SJCRH30 (cell line): ENCODE results near the gene IDH1. TPM values are rescaled to one million over a fixed set of nuclear protein-coding genes. Genes with fewer than 3 reads are reported as not detected.
A peak's percentile ranks its signal among the peaks of the same experiment; 100 is the strongest.
"Not testable (repeated sequence)": the region's sequence is repeated elsewhere in the genome, so short reads cannot be mapped to it uniquely, and the experiment has no call there.

Experiments
- DNase-seq, 2 experiments: peaks; one replicate each; pipeline ENCODE4 v3.0.0-alpha.2; 2015 to 2020
- H3K27ac ChIP-seq: fragments of 250-450 bp; sonication (Bioruptor Pico); 2 replicates; pipeline ENCODE4 v1.5.1; 2020; ENCODE audit warnings: mild to moderate bottlenecking, moderate library complexity
- H3K27me3 ChIP-seq: fragments of 250-450 bp; sonication (Bioruptor Pico); 2 replicates; pipeline ENCODE4 v1.5.1; 2020; ENCODE audit warnings: mild to moderate bottlenecking, moderate library complexity
- H3K36me3 ChIP-seq: fragments of 250-450 bp; sonication (Bioruptor Pico); 2 replicates; pipeline ENCODE4 v1.5.1; 2020; ENCODE audit warnings: mild to moderate bottlenecking, moderate library complexity
- H3K4me1 ChIP-seq: fragments of 250-450 bp; sonication (Bioruptor Pico); 2 replicates; pipeline ENCODE4 v1.5.1; 2020; ENCODE audit warnings: mild to moderate bottlenecking, moderate library complexity
- H3K4me3 ChIP-seq: fragments of 250-450 bp; sonication (Bioruptor Pico); 2 replicates; pipeline ENCODE4 v1.5.1; 2020; ENCODE audit warnings: mild to moderate bottlenecking, moderate library complexity
- H3K9me3 ChIP-seq: fragments of 250-450 bp; sonication (Bioruptor Pico); replicated peaks from 2 replicates; pipeline ENCODE4 v1.5.1; 2020; ENCODE audit warnings: mild to moderate bottlenecking, moderate library complexity
- total RNA-seq: library from RNA; depleted of rRNA; stranded (reverse); fragments of >200 nt; shearing (Covaris generic); gene quantifications from 2 replicates; pipeline ENCODE4 v1.2.3, GENCODE V29; 2014

Gene IDH1
- total RNA-seq, 1 experiment from 2014 or later = 66.4 TPM

DNA sequence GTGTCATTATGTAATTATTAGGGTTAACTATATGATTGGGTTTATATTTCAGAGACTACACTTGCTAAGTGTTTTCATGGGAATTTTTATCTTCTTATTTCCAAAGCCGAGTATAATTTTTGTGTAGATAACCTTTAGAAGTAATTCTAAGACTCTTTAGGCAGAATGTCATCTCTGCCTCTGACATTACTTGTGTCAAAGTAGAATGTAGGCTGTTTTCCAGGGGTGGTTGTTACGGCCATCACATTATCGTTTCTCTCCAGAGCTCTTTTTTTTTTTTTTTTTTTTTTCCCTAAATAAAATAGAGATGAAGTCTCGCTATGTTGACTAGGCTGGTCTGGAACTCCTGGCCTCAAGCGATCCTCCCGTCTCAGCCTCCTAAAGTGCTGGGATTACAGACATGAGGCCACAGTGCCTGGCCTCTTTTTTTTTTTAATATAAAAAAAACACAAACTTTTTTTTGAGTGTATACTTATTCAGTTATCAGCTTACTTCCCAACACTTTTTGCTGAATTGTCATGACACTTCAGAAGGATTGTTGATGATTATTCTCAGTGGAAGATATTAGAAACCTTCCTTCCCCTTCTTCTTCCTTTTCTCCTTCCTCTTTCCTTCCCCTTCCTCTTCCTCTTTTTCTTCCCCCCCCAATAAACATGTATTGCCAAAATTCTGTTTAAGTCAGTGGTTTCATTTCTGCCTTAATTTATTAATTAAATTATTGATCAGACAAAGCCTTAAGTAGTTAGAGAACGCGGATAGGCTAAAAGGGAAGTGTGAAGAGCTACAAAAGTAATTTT lies 13.5 kb upstream of the IDH1 start:
- Histone ChIP-seq H3K36me3 (peaks cover 17% of the 10 kb centered on the region), H3K4me3 (peak overlapping the region; percentile 72; the same call in 1 of the 2 replicates), H3K27me3 (no peaks in the 10 kb centered on the region), H3K27ac (no peak overlapping the region), H3K9me3 (no peaks in the 10 kb centered on the region), H3K4me1 (no peaks in the 10 kb centered on the region)
- DNase-seq = no peak

DNA sequence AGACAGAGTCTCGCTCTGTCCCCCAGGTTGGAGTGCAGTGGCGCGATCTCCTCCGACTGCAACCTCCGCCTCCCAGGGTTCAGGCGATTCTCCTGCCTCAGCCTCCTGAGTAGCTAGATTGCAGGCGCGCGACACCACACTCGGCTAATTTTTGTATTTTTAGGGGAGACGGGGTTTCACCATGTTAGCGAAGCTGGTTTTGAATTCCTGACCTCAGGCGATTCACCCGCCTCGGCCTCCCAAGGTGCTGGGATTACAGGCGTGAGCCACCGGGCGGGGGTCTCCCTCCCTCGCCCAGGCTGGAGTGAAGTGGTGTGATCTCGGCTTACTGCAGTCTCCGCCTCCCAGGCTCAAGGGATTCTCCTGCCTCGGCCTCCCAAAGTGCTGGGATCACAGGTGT lies 12.7 kb upstream of the IDH1 start:
- H3K27ac ChIP-seq, H3K4me1 ChIP-seq, H3K9me3 ChIP-seq, H3K36me3 ChIP-seq, H3K27me3 ChIP-seq: not testable (repeated sequence)
- peak overlapping the region; percentile 72 for H3K4me3 ChIP-seq
- peak; percentile 35 to 52 for DNase-seq

DNA sequence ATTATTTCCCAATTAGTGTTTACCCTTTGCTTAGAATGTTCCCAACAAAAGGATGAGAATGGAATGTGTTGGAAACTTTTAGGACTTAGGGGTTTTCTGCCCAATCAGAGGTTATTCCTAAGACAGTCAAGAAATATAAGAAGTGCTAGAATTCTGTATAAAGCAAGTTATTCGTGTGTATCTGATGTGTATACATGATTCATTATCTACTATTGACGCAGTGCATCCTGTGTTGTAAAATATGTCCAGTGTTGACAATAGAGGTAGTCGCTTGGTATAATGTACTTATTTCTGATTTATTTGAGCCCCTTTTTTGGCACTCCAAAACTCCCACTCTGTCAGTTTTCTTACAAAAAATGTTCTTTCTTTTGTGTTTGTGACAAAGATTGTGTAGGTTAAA lies 12.1 kb upstream of the IDH1 start:
- Histone ChIP-seq H3K27ac (no peak overlapping the region), H3K4me3 (peak overlapping the region; percentile 72)
- no peak for DNase-seq

DNA sequence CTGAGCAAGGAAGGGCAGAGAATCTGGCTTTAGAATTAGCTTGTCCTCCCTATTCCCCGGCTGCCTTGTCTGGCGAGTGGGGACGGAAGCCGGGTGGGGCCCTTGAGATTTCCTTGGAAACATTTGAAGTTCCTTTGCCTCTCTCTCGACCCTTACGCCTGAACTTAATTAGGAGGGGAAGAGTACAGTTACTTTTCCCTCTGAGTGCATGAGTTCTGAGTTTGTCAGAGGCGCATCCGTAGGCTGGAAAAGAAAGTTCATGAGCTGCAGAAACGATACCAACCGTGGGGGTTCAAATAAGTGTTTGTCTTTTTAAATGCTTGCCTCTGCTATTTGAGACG lies 11.7 kb upstream of the IDH1 start:
- Histone ChIP-seq H3K9me3 (no peaks in the 10 kb centered on the region; the same call in 1 of the 2 replicates), H3K36me3 (peaks cover 4% of the 10 kb centered on the region; the same call in 1 of the 2 replicates), H3K4me1 (no peaks in the 10 kb centered on the region), H3K27ac (peak overlapping the region; percentile 50), H3K4me3 (peak overlapping the region; percentile 72), H3K27me3 (no peaks in the 10 kb centered on the region)
- no peak for DNase-seq

More for the DNA sequence above, 12.1 kb upstream of the IDH1 start:
- Histone ChIP-seq H3K9me3 (no peaks in the 10 kb centered on the region; the same call in 1 of the 2 replicates), H3K36me3 (peaks cover 8% of the 10 kb centered on the region; the same call in 1 of the 2 replicates), H3K27me3 (no peaks in the 10 kb centered on the region), H3K4me1 (no peaks in the 10 kb centered on the region)

DNA sequence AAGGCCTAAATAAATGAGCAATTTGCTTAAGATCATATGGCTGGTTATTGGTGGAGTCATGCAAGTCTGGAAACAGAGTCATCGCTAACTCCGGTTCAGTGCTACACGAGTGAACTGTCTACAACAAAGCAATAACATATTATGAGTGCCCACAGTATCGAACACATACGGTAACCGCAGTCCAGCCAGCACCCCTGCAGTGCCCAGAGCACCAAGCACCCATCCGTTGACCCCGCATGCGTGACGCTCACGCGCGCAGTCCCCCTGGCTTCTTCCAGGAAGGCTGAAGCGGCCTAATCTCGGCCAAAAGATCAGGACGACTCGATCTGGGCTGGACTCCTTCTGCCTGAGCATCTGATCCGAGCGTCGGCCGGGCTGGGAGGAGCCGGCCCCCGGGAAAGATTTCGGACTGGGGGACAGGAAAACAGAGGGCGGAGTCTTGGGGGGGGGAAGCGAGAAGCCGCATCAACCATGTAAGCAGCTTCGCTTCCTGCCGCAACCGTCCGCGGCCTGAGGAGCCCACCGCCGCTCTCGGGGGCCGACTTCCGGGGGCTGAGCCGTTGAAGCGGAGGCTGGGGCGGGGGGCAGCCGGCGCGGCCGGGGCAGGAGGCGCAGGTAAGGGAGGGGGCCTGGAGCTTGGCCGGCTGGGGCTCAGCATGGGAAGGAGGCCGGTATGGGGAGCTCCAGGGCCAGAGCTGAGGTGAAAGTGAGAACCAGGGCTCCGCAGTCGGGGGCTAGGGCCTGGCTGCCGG lies 11.1 kb upstream of the IDH1 start, which contains the start of gene PIKFYVE:
Gene PIKFYVE, plus strand, starts transcription at position 455 of the 752 bp plus-strand sequence. CDS start 5,265 bp downstream, outside the sequence.
- Histone ChIP-seq H3K4me1 (no peaks in the 10 kb centered on the region), H3K27ac (peak within 1 kb of the TSS; percentile 50), H3K4me3 (peak within 1 kb of the TSS; percentile 72), H3K9me3 (no peaks in the 10 kb centered on the region; the same call in 1 of the 2 replicates), H3K27me3 (no peaks in the 10 kb centered on the region), H3K36me3 (peaks cover under 1% of the 10 kb centered on the region; the same call in 1 of the 2 replicates)
- peak; percentile 98 for DNase-seq

DNA sequence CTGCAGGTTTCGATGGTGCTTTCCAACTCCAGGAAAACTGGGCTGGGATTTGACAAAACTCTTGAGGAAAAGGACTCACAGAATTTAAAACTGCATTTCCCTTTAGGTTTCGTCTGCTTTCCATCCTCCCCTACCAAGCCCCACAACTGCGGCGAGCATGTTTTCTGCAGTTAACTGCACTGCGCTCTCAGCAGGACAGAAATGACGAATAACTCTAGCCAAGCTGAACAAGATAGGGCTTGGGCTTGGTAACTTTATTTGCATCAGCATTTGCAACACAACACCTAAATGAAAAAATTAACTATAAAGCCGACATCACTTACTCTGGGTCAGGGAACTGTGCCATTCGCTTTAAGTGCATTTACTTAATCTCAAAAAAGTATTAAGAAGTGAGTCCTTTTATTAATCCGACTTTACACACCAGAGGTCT lies 10.5 kb upstream of the IDH1 start:
- H3K4me1 ChIP-seq = no peaks in the 10 kb centered on the region
- peak overlapping the region; percentile 17; the same call in 1 of the 2 replicates for H3K27ac ChIP-seq

DNA sequence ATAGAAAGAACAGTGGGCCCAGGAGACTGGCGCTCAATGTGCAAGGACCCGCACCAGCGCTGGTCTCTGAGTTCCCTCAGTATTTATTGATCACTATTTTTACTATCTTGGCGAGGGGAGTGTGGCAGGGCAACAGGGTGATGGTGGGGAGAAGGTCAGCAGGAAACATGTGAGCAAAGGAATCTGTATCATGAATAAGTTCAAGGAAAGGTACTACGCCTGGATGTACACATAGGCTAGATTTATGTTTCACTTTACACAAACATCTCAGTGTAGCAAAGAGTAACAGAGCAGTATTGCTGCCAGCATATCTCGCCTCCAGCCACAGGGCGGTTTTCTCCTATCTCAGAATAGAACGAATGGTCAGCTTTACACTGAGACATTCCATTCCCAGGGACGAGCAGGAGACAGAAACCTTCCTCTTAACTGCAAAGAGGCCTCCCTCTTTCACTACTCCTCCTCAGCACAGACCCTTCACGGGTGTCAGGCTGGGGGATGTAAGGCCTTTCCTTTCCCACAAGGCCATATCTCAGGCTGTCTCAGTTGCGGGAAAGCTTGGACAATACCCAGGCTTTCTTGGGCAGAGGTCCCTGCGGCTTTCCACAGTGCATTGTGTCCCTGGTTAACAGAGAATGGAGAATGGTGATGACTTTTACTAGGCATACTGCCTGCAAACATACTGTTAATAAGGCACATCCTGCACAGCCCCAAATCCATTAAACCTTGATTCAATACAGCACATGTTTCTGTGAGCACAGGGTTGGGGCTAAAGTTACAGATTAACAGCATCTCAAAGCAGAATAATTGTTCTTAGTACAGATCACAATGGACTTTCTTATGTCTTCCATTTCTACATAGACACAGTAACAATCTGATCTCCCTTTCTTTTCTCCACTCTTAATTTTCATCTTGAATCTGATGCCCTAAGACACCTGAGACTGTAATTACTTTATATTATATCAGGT lies 2.3 kb upstream of the IDH1 start:
- not testable (repeated sequence) for H3K4me3 ChIP-seq, H3K4me1 ChIP-seq, H3K27ac ChIP-seq, H3K27me3 ChIP-seq, DNase-seq, H3K36me3 ChIP-seq, H3K9me3 ChIP-seq

More for the DNA sequence above, 10.5 kb upstream of the IDH1 start:
- H3K9me3 ChIP-seq = no peaks in the 10 kb centered on the region; the same call in 1 of the 2 replicates
- peak; percentile 26 to 58 for DNase-seq
- H3K4me3 ChIP-seq = peak overlapping the region; percentile 72
- no peaks in the 10 kb centered on the region; the same call in 1 of the 2 replicates for H3K36me3 ChIP-seq
- no peaks in the 10 kb centered on the region for H3K27me3 ChIP-seq

DNA sequence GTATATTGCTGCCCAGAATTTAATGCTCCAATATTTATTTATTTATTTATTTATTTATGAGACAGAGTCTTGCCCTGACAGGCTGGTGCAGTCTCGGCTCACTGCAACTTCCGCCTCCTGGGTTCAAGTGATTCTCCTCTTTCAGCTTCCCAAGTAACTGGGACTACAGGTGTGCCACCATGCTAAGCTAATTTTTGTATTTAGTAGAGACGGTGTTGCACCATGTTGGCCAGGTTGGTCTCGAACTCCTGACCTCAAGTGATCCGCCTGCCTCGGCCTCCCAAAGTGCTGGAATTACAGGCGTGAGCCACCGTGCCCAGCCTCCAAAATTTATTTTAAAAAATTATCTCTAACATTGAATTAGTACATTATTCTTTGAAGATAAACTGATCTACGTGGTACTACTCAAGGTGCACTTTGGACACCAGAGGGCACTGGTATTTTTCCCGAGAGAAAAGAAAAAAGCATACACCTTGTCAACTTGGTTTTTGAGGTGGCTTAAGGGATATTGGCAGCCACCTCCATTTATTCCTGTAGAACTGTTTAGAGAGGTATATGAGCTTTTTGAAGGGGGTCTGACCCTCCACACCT lies 1.4 kb upstream of the IDH1 start:
- no peak overlapping the region for H3K4me3 ChIP-seq
- H3K27me3 ChIP-seq = no peaks in the 10 kb centered on the region
- no peaks in the 10 kb centered on the region for H3K9me3 ChIP-seq
- H3K27ac ChIP-seq = no peak overlapping the region
- no peaks in the 10 kb centered on the region for H3K4me1 ChIP-seq
- peaks cover 5% of the 10 kb centered on the region for H3K36me3 ChIP-seq
- no peak for DNase-seq

DNA sequence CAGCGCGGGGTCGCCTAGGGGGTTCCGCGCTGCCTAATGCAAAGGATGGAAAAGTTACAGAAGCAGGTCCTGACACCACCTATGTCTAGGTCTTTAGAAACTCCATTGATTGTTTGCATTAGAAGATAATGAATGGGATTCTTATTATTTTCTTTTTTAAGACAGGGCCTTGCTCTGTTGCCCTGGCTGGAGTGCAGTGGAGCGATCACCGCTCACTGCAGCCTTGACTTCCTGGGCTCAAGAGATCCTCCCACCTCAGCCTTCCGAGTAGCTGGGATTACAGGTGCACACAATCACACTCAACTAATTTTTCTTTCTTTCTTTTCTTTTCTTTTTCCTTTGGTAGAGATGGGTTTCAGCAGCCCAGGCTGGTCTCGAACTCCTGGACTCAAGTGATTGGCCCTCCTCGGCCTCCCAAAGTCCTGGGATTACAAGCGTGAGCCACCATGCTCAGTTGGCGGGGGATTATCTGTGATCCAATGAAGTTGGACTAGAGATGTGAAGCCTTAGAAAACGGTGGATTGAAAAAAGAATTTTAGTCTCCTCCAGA lies 761 bp upstream of the IDH1 start:
- Histone ChIP-seq H3K9me3 (no peaks in the 10 kb centered on the region), H3K4me1 (no peaks in the 10 kb centered on the region), H3K27me3 (no peaks in the 10 kb centered on the region), H3K36me3 (peaks cover 6% of the 10 kb centered on the region), H3K4me3 (peak overlapping the region; percentile 72), H3K27ac (peak overlapping the region; percentile 35; the same call in 1 of the 2 replicates)
- DNase-seq = no peak

DNA sequence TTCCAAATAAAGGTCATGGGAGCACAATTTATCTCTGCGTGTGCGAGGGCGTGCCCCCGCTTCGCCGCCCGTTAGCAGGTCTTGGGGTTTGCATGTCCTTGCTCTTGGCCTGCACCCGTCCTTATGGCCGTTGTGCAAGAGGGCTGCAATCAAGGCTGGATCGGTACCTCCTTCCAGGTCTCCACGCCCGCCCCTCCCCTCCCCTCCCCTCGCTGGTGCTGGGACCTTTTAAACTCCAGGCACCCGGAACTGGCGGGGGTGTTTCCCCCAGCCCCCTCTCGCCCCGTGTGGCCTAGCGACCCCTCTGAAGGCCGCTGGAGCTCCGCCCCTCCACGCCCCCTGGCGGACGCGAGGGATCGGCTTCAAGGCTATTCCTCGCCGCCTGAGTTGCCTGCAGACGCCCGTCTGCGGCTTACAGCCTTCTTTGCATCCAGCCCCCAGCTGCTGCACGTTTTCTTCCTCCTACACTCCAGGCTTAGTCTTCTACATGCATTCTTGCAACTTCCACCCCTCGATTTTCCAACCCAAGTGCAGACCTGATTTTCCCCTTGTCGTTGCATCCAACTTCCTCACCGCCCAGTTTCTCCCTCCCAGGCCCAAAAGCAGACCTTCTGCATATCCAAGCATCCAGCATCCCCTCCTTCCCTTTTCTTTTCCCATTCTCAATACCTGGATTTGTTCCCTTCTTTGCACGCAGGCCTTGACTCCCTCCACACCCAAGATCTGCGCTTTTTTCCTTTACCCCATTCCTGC lies 577 bp downstream of the IDH1 start:
- Histone ChIP-seq H3K36me3 (peaks cover 11% of the 10 kb centered on the region), H3K27me3 (no peaks in the 10 kb centered on the region), H3K9me3 (no peaks in the 10 kb centered on the region), H3K27ac (peak overlapping the region; percentile 21; the same call in 1 of the 2 replicates), H3K4me3 (peak overlapping the region; percentile 72), H3K4me1 (no peaks in the 10 kb centered on the region)
- peak; percentile 84 to 88 for DNase-seq

DNA sequence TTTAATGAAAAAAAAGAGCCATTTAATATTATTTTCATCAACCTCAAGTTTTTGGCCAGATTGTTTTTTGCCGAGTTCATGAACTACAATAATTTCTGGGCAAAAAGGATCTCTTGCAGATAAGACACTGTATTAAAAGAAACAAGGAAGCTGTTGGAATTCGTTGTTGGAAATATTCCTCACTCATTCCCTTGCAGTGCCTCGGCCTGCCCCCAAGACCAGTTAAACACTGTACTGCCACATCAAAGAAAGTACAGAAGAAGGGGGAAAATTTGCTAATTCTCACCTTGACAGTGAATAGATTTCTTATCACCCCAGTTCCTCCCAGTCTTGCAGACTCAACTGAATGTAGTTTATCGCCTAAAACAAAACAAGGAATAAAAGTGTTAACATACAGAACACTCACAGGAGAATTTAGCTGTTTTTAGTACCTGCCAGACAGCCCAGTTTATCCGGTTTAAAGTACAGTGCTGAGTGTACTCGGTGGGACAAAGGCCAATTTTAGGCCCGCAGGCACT lies 1.2 kb downstream of the IDH1 start:
- no peak overlapping the region for H3K27ac ChIP-seq
- peaks cover 11% of the 10 kb centered on the region for H3K36me3 ChIP-seq
- DNase-seq = no peak
- no peaks in the 10 kb centered on the region for H3K9me3 ChIP-seq
- H3K4me1 ChIP-seq = no peaks in the 10 kb centered on the region
- H3K4me3 ChIP-seq = peak overlapping the region; percentile 72
- H3K27me3 ChIP-seq = no peaks in the 10 kb centered on the region

DNA sequence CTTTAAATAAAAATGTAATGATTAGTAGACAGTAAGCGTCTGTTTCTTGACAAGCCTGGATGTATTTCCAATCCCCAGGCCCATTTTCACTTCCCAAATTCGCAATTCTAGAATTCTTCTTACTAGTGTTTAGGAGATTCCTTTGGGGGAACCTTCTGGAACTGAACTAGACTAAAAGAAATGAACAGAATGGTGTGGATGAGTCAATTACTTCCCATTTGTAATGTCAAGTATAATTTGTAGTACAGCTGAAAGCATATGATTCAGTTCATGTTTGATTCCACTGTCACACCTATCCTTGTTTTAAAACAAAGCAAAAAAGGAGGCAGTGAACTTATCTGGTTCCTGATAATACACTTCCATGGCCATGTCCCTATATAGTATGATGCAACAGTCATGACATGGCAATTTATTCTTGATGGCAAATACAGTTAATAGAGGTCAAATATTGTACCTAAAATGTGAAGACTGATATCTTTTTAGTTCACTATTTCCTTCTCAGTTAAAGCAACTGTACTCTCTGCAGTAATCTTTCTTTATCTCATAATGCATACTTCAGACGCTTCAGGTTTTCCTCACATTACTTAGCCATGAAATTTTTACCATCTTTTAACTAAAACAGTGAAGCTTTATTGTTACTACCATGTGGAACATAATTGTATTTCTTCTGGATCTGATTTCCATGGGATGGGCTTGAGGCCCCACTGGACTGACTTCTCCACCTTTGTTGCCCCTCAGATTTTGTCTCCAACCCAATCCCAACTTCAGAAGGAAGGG lies 2.0 kb downstream of the IDH1 start:
- Histone ChIP-seq H3K9me3 (no peaks in the 10 kb centered on the region), H3K4me1 (no peaks in the 10 kb centered on the region), H3K4me3 (no peak overlapping the region), H3K27ac (no peak overlapping the region), H3K36me3 (peaks cover 12% of the 10 kb centered on the region), H3K27me3 (no peaks in the 10 kb centered on the region)
- DNase-seq = no peak
